Measurements from ENCODE around the gene EXOC3L1. TPM values are rescaled to one million over a fixed set of nuclear protein-coding genes. Genes with fewer than 3 reads are reported as not detected.
A peak's percentile ranks its signal among the peaks of the same experiment; 100 is the strongest.

The EXOC3L1 gene
- total and polyA plus RNA-seq, 2 of the 13 experiments (the other 11 are each of a cell fraction or from before 2014, with no cell fraction given) = 0.12 TPM; not detected in 1

GRCh38 chr16:67164599-67165061 lies 25.3 kb downstream of the EXOC3L1 start, which contains the start of gene HSF4 (continued):
- TF ChIP-seq NFYB (CRISPR knock-in tag; IDR thresholded peaks at IDR 0.05) = no peak
- peak; percentile 84 for TF ChIP-seq PHF21A (CRISPR knock-in tag; IDR thresholded peaks at IDR 0.05)
- TF ChIP-seq, protein P1, sequence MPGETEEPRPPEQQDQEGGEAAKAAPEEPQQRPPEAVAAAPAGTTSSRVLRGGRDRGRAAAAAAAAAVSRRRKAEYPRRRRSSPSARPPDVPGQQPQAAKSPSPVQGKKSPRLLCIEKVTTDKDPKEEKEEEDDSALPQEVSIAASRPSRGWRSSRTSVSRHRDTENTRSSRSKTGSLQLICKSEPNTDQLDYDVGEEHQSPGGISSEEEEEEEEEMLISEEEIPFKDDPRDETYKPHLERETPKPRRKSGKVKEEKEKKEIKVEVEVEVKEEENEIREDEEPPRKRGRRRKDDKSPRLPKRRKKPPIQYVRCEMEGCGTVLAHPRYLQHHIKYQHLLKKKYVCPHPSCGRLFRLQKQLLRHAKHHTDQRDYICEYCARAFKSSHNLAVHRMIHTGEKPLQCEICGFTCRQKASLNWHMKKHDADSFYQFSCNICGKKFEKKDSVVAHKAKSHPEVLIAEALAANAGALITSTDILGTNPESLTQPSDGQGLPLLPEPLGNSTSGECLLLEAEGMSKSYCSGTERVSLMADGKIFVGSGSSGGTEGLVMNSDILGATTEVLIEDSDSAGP (CRISPR knock-in tag; IDR thresholded peaks at IDR 0.05; ENCODE audit: borderline replicate concordance) = peak; percentile 85; the same call in 1 of the 2 replicates
- TF ChIP-seq POLR2A (IDR thresholded peaks at IDR 0.05; ENCODE audit: insufficient read depth in 1 of 2, low read depth in 2 of 2, low read length in 2 of 2) = no peak
- TF ChIP-seq PHF20 (CRISPR knock-in tag; IDR thresholded peaks at IDR 0.05) = peak; percentile 62; the same call in 1 of the 2 replicates
- no peak for TF ChIP-seq CCAR2 (optimal IDR thresholded peaks at IDR 0.05; ENCODE audit: low read depth, low read length)
- TF ChIP-seq ZNF747 (CRISPR knock-in tag; IDR thresholded peaks at IDR 0.05; ENCODE audit: borderline replicate concordance) = 0 out of 2 replicates have a peak, but pooled peaks have one; percentile 24
- TF ChIP-seq, protein P2, sequence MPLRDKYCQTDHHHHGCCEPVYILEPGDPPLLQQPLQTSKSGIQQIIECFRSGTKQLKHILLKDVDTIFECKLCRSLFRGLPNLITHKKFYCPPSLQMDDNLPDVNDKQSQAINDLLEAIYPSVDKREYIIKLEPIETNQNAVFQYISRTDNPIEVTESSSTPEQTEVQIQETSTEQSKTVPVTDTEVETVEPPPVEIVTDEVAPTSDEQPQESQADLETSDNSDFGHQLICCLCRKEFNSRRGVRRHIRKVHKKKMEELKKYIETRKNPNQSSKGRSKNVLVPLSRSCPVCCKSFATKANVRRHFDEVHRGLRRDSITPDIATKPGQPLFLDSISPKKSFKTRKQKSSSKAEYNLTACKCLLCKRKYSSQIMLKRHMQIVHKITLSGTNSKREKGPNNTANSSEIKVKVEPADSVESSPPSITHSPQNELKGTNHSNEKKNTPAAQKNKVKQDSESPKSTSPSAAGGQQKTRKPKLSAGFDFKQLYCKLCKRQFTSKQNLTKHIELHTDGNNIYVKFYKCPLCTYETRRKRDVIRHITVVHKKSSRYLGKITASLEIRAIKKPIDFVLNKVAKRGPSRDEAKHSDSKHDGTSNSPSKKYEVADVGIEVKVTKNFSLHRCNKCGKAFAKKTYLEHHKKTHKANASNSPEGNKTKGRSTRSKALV (CRISPR knock-in tag; IDR thresholded peaks at IDR 0.05) = peak; percentile 73; the same call in 1 of the 2 replicates
- peak; percentile 27; the same call in 1 of the 2 replicates for TF ChIP-seq ELF1 (CRISPR knock-in tag; IDR thresholded peaks at IDR 0.05)
- peak; percentile 54; the same call in 1 of the 2 replicates for TF ChIP-seq ATF3 (CRISPR knock-in tag; IDR thresholded peaks at IDR 0.05)
- TF ChIP-seq FOXP1 (IDR thresholded peaks at IDR 0.05) = no peak
- TF ChIP-seq FOXP1 (CRISPR knock-in tag; IDR thresholded peaks at IDR 0.05) = peak; percentile 46; the same call in 1 of the 2 replicates
- peak; percentile 81 for TF ChIP-seq SP4 (CRISPR knock-in tag; IDR thresholded peaks at IDR 0.05)
- no peak for TF ChIP-seq ZNF260 (CRISPR knock-in tag; IDR thresholded peaks at IDR 0.05; ENCODE audit: borderline replicate concordance, low read depth)
- no peak for TF ChIP-seq ZNF24 (IDR thresholded peaks at IDR 0.05)
- TF ChIP-seq NFIB (CRISPR knock-in tag; IDR thresholded peaks at IDR 0.05; ENCODE audit: borderline replicate concordance) = no peak
- TF ChIP-seq CBX1 (IDR thresholded peaks at IDR 0.05; ENCODE audit: low read depth) = peak; percentile 41
- TF ChIP-seq NFKBIZ (CRISPR knock-in tag; IDR thresholded peaks at IDR 0.05) = 0 out of 2 replicates have a peak, but pooled peaks have one; percentile 46
- peak; percentile 63; the same call in 1 of the 2 replicates for TF ChIP-seq RXRB (CRISPR knock-in tag; IDR thresholded peaks at IDR 0.05; ENCODE audit: borderline replicate concordance)
- peak; percentile 86; the same call in 1 of the 3 replicates for TF ChIP-seq MXI1 (IDR thresholded peaks at IDR 0.05; ENCODE audit: borderline replicate concordance, low read depth, low read length)
- TF ChIP-seq ZNF33B (CRISPR knock-in tag; IDR thresholded peaks at IDR 0.05) = peak; percentile 92
- no peak for TF ChIP-seq ZNF737 (CRISPR knock-in tag; IDR thresholded peaks at IDR 0.05; ENCODE audit: borderline replicate concordance)
- no peak for TF ChIP-seq MAFK (conservative IDR thresholded peaks at IDR 0.05 in 1 of 2, IDR thresholded peaks at IDR 0.05 in 1 of 2; ENCODE audit: low read length in 2 of 2)
- no peak for TF ChIP-seq PCBP1 (IDR thresholded peaks at IDR 0.05; ENCODE audit: borderline replicate concordance, low read depth, low read length)
- TF ChIP-seq ZBTB7A (CRISPR knock-in tag; IDR thresholded peaks at IDR 0.05) = peak; percentile 41

All from HepG2 (cell line).